Neuronal stem cell (in vitro differentiated cells): ENCODE measurements around the gene UQCRC2. TPM values are rescaled to one million over a fixed set of nuclear protein-coding genes. Genes with fewer than 3 reads are reported as not detected.
"Not testable (repeated sequence)": the region's sequence is repeated elsewhere in the genome, so short reads cannot be mapped to it uniquely, and the experiment has no call there.

ENCODE experiments used
- DNase-seq: peaks from one replicate; pipeline ENCODE4 v3.0.0-alpha.2; 2013; ENCODE audit warnings: low spot score
- H2AFZ ChIP-seq: one replicate; pipeline ENCODE4 v1.6.1; 2013; ENCODE audit warnings: mild to moderate bottlenecking, low read length, inconsistent platforms
- H2AK5ac ChIP-seq: 2 replicates; pipeline ENCODE4 v1.6.1; 2013; ENCODE audit warnings: low read depth, mild to moderate bottlenecking, inconsistent platforms, low read length, moderate library complexity, mixed read lengths
- H2BK120ac ChIP-seq: 2 replicates; pipeline ENCODE4 v1.6.1; 2013; ENCODE audit warnings: low read depth, mild to moderate bottlenecking, inconsistent platforms, low read length, moderate library complexity, mixed read lengths
- H2BK12ac ChIP-seq: one replicate; pipeline ENCODE4 v1.6.1; 2013; ENCODE audit warnings: low read length, inconsistent platforms
- H2BK15ac ChIP-seq: 2 replicates; pipeline ENCODE4 v1.6.1; 2013; ENCODE audit warnings: mild to moderate bottlenecking, low read length, inconsistent platforms, mixed read lengths
- H2BK5ac ChIP-seq: one replicate; pipeline ENCODE4 v1.6.1; 2013; ENCODE audit warnings: inconsistent platforms, mild to moderate bottlenecking, low read length, moderate library complexity
- H3K14ac ChIP-seq: one replicate; pipeline ENCODE4 v1.6.1; 2013; ENCODE audit warnings: low read length, inconsistent platforms
- H3K18ac ChIP-seq: 2 replicates; pipeline ENCODE4 v1.6.1; 2013; ENCODE audit warnings: low read length, inconsistent platforms
- H3K23ac ChIP-seq: 2 replicates; pipeline ENCODE4 v1.6.1; 2013; ENCODE audit warnings: low read depth, mild to moderate bottlenecking, mixed read lengths, low read length, inconsistent platforms; ENCODE audit not compliant: poor library complexity
- H3K27ac ChIP-seq: replicated peaks from 3 replicates; pipeline ENCODE4 v1.5.1; 2013; ENCODE audit warnings: low read length, inconsistent platforms
- H3K27me3 ChIP-seq, 3 experiments: 2 replicates each; pipeline ENCODE4 v1.6.1; 2013; ENCODE audit warnings: low read length in 3 of 3, mild to moderate bottlenecking in 2 of 3, inconsistent platforms in 1 of 3, low read depth in 1 of 3, mixed read lengths in 1 of 3, moderate library complexity in 1 of 3; ENCODE audit not compliant: control insufficient read depth in 3 of 3, insufficient read depth in 3 of 3
- H3K36me3 ChIP-seq, 2 donors: replicated peaks in 1 of 2; 2 replicates each; pipeline ENCODE4 v1.6.1; 2013; ENCODE audit warnings: low read length in 2 of 2; ENCODE audit not compliant: control insufficient read depth in 2 of 2, insufficient read depth in 2 of 2
- H3K4ac ChIP-seq: 2 replicates; pipeline ENCODE4 v1.6.1; 2013; ENCODE audit warnings: inconsistent platforms, mild to moderate bottlenecking, low read length, moderate library complexity
- H3K4me1 ChIP-seq, 2 donors: 1 replicate in 1 of 2; 2 replicates in 1 of 2; pipeline ENCODE4 v1.6.1; 2013; ENCODE audit warnings: low read length in 2 of 2, low read depth in 1 of 2; ENCODE audit not compliant: control insufficient read depth in 2 of 2, insufficient read depth in 1 of 2
- H3K4me2 ChIP-seq: one replicate; pipeline ENCODE4 v1.6.1; 2013; ENCODE audit warnings: mild to moderate bottlenecking, low read length, inconsistent platforms; ENCODE audit not compliant: insufficient read depth, poor library complexity, severe bottlenecking
- H3K4me3 ChIP-seq, 2 donors: 2 replicates each; pipeline ENCODE4 v1.5.1; 2013; ENCODE audit warnings: low read length in 2 of 2, mild to moderate bottlenecking in 2 of 2, inconsistent platforms in 1 of 2, moderate library complexity in 1 of 2
- H3K79me1 ChIP-seq: one replicate; pipeline ENCODE4 v1.6.1; 2013; ENCODE audit warnings: low read depth, mild to moderate bottlenecking, inconsistent platforms, low read length, moderate library complexity
- H3K9ac ChIP-seq: one replicate; pipeline ENCODE4 v1.6.1; 2013; ENCODE audit warnings: mild to moderate bottlenecking, low read depth, low read length, inconsistent platforms; ENCODE audit not compliant: poor library complexity
- H3K9me3 ChIP-seq, 2 donors: replicated peaks in 1 of 2; 2 replicates each; pipeline versions ENCODE3 to v1.6.1; 2013; ENCODE audit warnings: low read length in 2 of 2, mild to moderate bottlenecking in 2 of 2, inconsistent platforms in 1 of 2, low read depth in 1 of 2, mixed read lengths in 1 of 2, moderate library complexity in 1 of 2; ENCODE audit not compliant: control insufficient read depth in 2 of 2, insufficient read depth in 1 of 2
- H4K8ac ChIP-seq: one replicate; pipeline ENCODE4 v1.6.1; 2013; ENCODE audit warnings: low read depth, mild to moderate bottlenecking, inconsistent platforms, low read length, moderate library complexity
- H4K91ac ChIP-seq: one replicate; pipeline ENCODE4 v1.6.1; 2013; ENCODE audit warnings: low read length, low read depth, mild to moderate bottlenecking, inconsistent platforms; ENCODE audit not compliant: poor library complexity
- WGBS, 2 donors: extraction: QIAGEN DNeasy Blood & Tissue Kit; methylation state at CpG; one replicate each; pipeline ENCODE4 v1.1.7; 2013; ENCODE audit warnings: missing lambda C conversion rate in 2 of 2, mixed read lengths in 1 of 2; ENCODE audit not compliant: insufficient read length in 2 of 2, insufficient replicate concordance in 1 of 2; ENCODE audit errors: extremely low coverage in 2 of 2; 5-methylcytosine and 5-hydroxymethylcytosine counted together
- polyA plus RNA-seq, 2 experiments: library from polyadenylated mRNA; stranded (reverse); fragments of 200-250 nt; gene quantifications; one replicate each; pipeline ENCODE4 v1.2.3, GENCODE V29; 2013

The UQCRC2 gene
- 113 TPM for polyA plus RNA-seq (2013, experiment 1 of 2)
- 119 TPM for polyA plus RNA-seq (2013, experiment 2 of 2)

DNA sequence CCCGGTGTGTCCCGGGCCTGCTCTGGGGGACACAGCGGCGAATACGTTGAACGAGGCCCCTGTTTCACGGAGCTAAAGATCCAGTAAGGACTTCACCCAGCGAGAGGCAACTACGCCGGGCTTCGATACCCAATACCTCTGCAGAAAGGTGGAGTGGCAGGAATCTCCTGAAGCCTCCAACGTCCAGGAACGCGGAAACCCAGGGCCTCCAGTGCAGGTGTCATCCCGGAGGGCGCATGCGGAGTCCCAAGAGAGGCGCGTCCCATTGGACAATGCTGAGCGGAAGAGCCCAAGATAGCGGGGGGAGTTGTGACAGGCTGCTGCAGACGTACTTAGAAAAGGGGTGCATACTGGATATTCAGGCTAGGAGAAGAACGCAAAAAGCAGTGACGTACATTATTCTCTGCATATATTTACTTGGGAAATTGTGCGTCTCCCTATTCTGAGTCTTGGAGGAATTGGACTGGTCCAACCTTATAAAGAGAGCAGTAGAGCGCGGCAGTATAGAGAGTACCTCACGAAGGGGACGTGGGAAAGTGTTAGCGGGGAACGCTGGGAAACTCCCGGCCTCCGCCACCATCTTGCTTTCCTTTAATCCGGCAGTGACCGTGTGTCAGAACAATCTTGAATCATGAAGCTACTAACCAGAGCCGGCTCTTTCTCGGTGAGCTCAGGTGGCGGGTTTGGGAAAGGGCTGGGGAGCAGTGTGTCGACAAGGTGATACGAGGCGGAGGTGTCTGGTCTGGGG, at the start of gene UQCRC2:
TSS of gene UQCRC2 (plus strand) at position 569 of the 748 bp plus-strand sequence. CDS start at position 632, 63 bp downstream.
- peak within 1 kb of the TSS; percentile 63 for H3K9ac ChIP-seq
- H3K14ac ChIP-seq: no peak within 1 kb of the TSS
- peaks cover 6 to 33% of the 10 kb centered on the region in 2 donors for H3K36me3 ChIP-seq
- H4K91ac ChIP-seq: no peak within 1 kb of the TSS
- no peak within 1 kb of the TSS for H4K8ac ChIP-seq
- H3K4me2 ChIP-seq: peak within 1 kb of the TSS; percentile 66
- no peak within 1 kb of the TSS for H3K4ac ChIP-seq
- H2AFZ ChIP-seq: peak within 1 kb of the TSS; percentile 84
- peak within 1 kb of the TSS; percentile 84 to 95 for H3K4me3 ChIP-seq
- WGBS, 2 donors: no CpG with 5 or more reads among the region's 41 CpGs
- H2BK5ac ChIP-seq: no peak within 1 kb of the TSS
- peak within 1 kb of the TSS; percentile 53 for H3K27ac ChIP-seq
- H2BK15ac ChIP-seq: no peak within 1 kb of the TSS
- H3K27me3 ChIP-seq: no peaks in the 10 kb centered on the region
- no peak within 1 kb of the TSS for H3K23ac ChIP-seq
- H2BK12ac ChIP-seq: no peak within 1 kb of the TSS
- no peak within 1 kb of the TSS for H2BK120ac ChIP-seq
- peaks cover 8% of the 10 kb centered on the region in 2 donors for H3K4me1 ChIP-seq
- DNase-seq: peak; percentile 93
- no peak within 1 kb of the TSS for H2AK5ac ChIP-seq
- H3K9me3 ChIP-seq: no peaks in the 10 kb centered on the region
- peak within 1 kb of the TSS; percentile 11 for H3K18ac ChIP-seq
- no peaks in the 10 kb centered on the region for H3K79me1 ChIP-seq

DNA sequence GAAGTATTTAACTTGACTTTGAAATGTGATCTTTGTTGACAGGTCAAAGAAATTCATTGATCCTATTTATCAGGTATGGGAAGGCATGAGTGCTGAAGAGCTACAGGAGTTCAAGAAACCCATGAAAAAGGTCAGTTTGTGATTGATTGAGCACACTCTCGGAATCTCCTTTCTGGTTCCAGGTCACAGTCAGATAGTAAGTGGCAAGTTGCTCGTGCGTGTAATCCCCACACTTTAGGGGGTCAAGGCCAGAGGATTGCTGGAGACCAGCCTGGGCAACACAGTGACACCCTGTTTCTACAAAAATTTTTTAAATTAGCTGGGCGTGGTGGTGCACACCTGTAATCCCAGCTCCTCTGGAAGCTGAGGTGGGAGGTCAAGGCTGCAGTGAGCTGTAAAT, 20.5 kb upstream of the UQCRC2 start:
- not testable (repeated sequence) for H3K4ac ChIP-seq, H3K79me1 ChIP-seq, H3K9me3 ChIP-seq, H2BK15ac ChIP-seq, H2BK12ac ChIP-seq, H3K36me3 ChIP-seq, H3K27me3 ChIP-seq, H2BK120ac ChIP-seq, DNase-seq, H3K4me2 ChIP-seq, H3K9ac ChIP-seq, H3K27ac ChIP-seq, H2AK5ac ChIP-seq, H2BK5ac ChIP-seq, H4K91ac ChIP-seq, H3K23ac ChIP-seq, H3K18ac ChIP-seq, H3K4me1 ChIP-seq, H2AFZ ChIP-seq, H3K4me3 ChIP-seq, H3K14ac ChIP-seq, H4K8ac ChIP-seq
- no CpG with 5 or more reads among the region's 4 CpGs for WGBS, 2 donors

DNA sequence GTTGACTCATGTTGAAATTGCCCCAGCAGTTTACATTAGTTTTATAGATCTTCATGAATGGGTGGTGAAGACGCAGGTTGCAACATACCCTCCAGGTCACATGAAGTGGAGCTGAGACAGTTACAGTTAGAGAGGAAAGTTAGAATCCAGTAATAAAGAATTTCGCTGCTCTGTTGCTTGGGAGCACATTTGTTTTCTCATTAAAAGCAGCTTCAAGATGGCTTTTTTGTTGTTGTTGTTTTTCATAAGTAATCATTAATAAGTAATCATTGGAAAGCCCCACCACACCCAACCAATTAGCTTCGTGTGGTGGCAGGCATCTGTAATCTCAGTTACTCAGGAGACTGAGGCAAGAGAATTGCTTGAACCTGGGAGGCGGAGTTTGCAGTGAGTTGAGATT, 19.8 kb upstream of the UQCRC2 start:
- H3K23ac ChIP-seq, H3K14ac ChIP-seq, H2BK15ac ChIP-seq, H3K4me3 ChIP-seq, H2BK120ac ChIP-seq, H3K18ac ChIP-seq, H2BK12ac ChIP-seq, H2AFZ ChIP-seq, H2AK5ac ChIP-seq, H4K91ac ChIP-seq, H3K79me1 ChIP-seq, H3K27ac ChIP-seq, DNase-seq, H3K36me3 ChIP-seq, H3K9ac ChIP-seq, H3K4me1 ChIP-seq, H4K8ac ChIP-seq, H3K4ac ChIP-seq, H3K9me3 ChIP-seq, H2BK5ac ChIP-seq, H3K4me2 ChIP-seq: not testable (repeated sequence)
- peaks cover 0 to 12% (median 0%) of the 10 kb centered on the region in 3 experiments for H3K27me3 ChIP-seq
- no CpG with 5 or more reads among the region's 4 CpGs for WGBS, 2 donors

DNA sequence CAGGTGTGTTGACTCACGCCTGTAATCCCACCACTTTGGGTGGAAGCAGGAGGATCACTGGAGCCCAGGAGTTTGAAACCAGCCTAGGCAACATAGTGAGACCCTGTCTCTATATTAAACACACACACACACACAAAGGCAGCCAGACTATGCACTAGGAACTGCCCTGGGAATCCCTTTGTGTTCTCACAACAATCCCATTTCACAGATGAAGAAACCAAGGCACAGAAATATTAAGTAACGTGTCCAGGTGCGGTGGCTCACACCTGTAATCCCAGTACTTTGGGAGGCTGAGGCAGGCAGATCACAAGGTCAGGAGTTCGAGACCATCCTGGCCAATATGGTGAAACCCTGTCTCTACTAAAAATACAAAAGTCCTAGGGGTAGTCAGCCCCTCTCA, 19.4 kb upstream of the UQCRC2 start:
- H3K14ac ChIP-seq: not testable (repeated sequence)

More for the DNA sequence above, 19.4 kb upstream of the UQCRC2 start:
- H3K23ac ChIP-seq, H3K79me1 ChIP-seq, H2BK12ac ChIP-seq, H3K4me1 ChIP-seq, H3K4ac ChIP-seq, H3K18ac ChIP-seq, H2AFZ ChIP-seq, H3K9me3 ChIP-seq, H3K27ac ChIP-seq, H3K4me2 ChIP-seq, H4K91ac ChIP-seq, H2BK120ac ChIP-seq, H2AK5ac ChIP-seq, H2BK15ac ChIP-seq, H4K8ac ChIP-seq, H3K36me3 ChIP-seq, H3K9ac ChIP-seq, H3K4me3 ChIP-seq, H2BK5ac ChIP-seq, DNase-seq: not testable (repeated sequence)
- peaks cover 0 to 15% (median 2%) of the 10 kb centered on the region in 3 experiments for H3K27me3 ChIP-seq
- WGBS, 2 donors: no CpG with 5 or more reads among the region's 4 CpGs
